GM18511 (cell line): ENCODE measurements around the gene SF3B3.

ENCODE experiments used
- ATAC-seq: cut with Tn5 transposase; IDR thresholded peaks from one replicate; pipeline ENCODE4 v1.9.1; 2021; ENCODE audit warnings: mild to moderate bottlenecking, moderate library complexity; ENCODE audit not compliant: unreplicated experiment

SF3B3 gene

DNA sequence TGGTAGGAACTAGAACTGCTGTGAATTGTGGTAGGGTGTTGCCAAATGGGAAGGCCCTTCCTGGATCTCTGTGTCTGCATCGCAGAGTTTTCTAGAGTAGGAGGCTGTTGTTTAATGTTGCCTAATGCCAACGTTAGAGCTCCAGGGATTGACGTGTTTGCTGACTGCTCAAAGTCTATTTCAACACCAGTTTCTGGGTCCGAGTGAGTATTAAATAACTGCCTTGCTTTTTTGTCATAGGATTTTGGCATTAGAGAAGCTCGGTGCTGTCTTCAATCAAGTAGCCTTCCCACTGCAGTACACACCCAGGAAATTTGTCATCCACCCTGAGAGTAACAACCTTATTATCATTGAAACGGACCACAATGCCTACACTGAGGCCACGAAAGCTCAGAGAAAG, 40.0 kb downstream of the SF3B3 start:
- ATAC-seq = no peak

DNA sequence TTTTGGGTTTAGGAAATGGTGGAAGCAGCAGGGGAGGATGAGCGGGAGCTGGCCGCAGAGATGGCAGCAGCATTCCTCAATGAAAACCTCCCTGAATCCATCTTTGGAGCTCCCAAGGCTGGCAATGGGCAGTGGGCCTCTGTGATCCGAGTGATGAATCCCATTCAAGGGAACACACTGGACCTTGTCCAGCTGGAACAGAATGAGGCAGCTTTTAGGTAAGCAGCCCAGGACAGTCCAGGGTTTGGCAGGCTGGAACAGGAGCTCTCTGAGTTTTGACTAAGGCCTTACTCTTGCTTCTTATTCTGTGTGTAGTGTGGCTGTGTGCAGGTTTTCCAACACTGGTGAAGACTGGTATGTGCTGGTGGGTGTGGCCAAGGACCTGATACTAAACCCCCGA, 41.4 kb downstream of the SF3B3 start:
- ATAC-seq = no peak

DNA sequence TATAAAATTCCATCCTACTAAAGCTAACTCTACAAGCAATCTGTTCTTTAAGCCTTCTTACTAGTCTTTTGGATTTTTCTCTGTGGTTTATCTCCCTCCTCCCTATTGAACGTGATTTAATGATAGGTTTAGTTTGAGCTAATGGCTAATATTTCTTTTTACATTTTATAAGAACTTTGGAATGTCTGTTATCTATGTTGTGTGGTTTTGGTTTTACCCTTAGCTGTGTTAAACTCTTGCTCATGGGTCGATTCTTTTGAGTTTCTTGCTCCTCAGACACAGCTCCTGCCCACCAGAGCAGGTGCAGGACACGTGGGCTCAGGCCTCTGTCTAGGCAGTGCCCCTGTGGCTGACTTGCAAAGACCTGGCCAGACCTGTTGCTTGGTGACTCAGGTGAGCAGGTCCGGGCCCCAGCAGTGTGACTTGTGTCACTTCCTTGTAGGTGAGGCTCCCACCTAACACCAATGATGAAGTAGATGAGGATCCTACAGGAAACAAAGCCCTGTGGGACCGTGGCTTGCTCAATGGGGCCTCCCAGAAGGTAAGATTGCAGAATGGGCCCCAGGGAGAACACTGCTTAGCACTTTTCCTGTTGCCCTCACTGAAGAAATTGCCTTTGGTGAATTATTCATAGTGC, 45.1 kb downstream of the SF3B3 start:
- no peak for ATAC-seq

- no peak for ATAC-seq
These were observed 46.1 kb downstream of the SF3B3 start for GRCh38 chr16:70569752-70570151.

GRCh38 chr16:70570967-70571570, 47.5 kb downstream of the SF3B3 start:
- ATAC-seq = no peak

- no peak for ATAC-seq
These were observed 48.0 kb downstream of the SF3B3 start for GRCh38 chr16:70571623-70572022.

- no peak for ATAC-seq
These were observed 48.7 kb downstream of the SF3B3 start for GRCh38 chr16:70572050-70572925.

DNA sequence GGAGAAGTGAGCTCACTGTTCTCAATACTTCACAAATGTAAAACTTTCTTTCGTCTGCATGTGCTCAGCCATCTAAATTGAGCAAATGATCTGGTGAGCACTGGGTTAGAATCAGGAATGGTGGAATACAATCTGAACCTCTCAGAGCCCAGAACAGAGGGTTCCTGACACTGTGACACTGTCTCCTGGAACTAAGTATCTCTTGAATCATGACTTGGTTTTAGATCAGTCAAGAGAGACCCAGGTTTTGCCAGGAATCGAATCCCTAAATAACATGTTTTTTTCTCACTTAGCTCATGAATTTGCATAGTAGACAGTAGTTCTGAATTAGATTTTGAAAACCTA, 49.3 kb downstream of the SF3B3 start:
- no peak for ATAC-seq

DNA sequence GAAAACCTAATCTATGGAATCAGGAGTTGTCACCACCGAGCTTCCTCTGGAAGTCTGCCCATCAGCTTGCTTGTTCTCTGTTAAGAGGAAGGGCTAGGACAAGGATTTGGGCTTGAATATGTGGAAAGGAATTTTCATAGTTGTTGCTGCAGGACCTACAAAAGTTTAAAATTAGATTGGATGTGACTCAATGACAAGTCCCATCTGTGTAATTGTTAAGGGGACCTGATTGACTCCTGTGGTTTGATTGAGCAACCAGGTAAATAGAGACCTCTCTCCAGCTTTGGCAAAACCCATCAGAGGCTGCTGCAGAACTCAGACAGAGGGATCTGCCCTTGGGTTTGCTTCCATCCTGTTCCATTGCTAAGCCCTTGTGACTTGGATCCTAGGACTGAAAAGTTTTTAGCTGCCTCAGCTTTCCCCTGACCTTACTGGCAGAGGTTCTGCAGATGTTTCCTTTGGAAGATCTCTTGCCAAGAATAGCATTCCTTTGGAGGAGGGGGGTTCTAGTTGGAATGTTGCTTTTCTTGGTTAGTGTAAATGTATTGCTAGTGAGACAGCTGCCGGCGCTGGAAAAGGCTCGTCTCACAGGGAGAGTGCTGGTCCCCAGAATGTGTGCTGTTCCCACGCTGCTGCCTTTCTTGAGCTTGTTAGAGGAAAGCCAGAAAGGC, 50.0 kb downstream of the SF3B3 start:
- ATAC-seq = no peak

DNA sequence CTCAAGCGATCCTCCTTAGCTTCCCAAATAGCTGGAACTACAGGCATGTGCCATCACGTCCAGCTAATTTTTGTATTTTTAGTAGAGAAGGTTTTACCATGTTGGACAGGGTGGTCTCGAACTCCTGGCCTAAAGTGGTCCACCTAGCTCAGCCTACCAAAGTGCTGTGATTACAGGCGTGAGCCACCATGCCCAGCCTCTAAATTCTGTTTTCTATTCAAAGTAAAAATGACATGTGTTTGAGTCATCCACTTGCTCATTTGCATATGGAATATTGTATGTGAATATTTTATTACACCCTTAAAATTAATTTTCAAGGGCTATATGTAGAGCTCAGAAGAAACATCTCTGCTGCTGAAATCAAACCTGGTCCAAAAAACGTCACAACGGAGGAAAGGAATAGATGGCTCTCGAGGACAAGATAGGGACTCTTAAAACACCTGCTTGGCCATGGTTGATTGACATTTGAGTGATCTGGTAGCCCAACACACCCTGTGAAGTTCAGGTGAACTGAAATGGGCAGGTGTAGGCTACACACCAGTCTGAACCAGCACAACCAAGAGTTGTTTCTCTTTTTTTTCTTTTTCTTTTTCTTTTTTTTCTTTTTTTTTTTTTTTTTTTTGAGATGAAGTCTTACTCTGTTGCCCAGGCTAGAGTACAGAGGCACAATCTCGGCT, 51.1 kb downstream of the SF3B3 start:
- ATAC-seq = no peak

DNA sequence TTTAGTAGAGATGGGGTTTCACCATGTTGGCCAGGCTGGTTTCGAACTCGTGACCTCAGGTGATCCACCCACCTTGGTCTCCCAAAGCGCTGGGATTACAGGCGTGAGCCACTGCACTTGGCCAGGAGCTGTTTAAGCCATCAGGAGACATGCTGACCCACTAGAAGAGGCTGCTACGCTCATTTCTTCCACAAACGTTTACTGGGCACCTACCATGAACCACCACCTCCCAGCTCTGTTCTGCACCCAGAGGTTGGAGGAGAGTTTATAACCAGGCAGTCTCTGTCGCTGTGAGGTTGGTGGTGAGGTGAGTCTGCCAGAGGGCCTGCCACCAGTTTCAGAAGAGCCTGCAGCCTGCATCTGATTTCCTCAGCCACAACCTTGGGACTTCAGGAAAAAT, 51.8 kb downstream of the SF3B3 start:
- no peak for ATAC-seq

GRCh38 chr16:70576431-70577255, 53.0 kb downstream of the SF3B3 start:
- peak; percentile 91 for ATAC-seq

DNA sequence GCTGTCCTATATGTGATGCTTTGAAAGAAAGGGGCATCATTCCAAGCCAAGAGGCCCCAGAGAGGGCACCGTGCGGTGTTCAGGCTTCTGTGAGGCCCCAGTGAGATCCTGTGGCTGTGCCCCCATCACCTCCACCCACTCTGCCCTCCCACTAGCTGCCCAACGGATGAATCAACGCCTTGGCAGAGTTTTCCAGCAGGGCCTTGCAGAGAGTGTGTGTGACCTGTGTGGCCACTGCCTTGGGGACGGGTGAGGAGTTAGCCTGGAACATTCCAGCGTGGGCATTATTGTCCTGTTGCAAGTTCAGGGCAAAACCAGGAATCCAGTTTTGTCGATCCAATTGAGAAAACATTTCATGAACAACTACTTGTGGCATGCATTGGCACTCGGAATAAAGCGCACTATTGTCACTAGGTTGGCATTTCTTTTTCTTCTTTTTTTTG, 53.7 kb downstream of the SF3B3 start:
- no peak for ATAC-seq

GRCh38 chr16:70578035-70578434, 54.4 kb downstream of the SF3B3 start:
- no peak for ATAC-seq

- ATAC-seq = no peak
These were observed 55.6 kb downstream of the SF3B3 start for GRCh38 chr16:70579248-70579647.

GRCh38 chr16:70579648-70580630, 56.3 kb downstream of the SF3B3 start:
- no peak for ATAC-seq

DNA sequence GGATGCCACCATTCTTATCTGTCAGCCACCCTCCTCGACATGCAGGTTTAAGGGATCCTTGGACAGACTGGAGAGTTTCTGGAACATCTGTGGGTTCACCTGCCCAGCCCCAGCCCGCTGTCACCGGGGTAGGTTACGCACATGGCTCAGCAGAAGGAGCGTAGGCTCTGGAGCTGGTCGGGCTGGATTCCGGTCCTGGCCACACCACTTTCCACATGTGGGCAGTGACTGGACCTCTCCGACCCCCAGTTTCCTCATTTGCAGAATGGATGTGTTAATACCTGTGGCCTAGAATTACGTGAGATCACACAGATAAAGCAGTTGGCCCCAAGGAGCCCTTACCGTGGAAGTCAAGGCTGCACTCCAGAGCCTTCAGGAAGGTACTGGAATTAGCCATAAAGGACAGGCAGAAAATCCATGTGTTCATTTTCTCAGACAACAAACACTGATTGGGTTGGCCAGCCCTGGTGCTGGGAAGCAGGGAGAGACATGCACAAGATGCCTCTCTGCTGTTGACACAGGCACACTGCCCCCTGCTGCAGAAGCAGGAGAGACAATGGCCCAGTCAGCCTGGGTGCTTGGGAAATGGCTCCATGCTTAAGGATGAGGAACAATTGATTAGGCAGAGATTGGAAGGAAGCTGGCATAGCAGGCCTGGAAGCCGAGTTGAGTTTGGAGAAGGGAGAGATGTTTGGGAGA, 58.8 kb downstream of the SF3B3 start:
- no peak for ATAC-seq

DNA sequence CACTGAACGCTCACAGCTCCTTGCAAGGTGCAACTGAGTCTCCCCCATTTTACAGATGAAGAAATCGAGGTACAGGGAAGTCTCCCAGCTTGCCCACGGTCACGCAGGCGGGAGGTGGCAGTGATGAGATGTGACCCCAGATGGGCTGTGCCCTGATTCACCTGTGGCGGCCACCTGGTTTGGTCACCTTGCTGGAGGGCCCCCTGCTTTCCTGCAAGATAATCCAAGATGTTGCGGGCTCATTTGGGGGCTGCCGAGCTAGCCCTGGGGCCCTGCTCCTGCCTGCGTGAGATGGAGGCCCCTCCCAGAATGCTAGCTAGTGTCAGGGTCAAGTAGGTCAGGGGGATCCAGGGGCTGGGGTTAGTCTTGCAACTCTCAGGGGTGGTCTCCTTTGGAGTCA, 63.1 kb downstream of the SF3B3 start:
- ATAC-seq = no peak
